HG03135 (cell line): ENCODE measurements around the gene IGSF9B.

Source experiments
- ATAC-seq: cut with Tn5 transposase; IDR thresholded peaks from one replicate; pipeline ENCODE4 v1.9.1; 2021; ENCODE audit warnings: mild to moderate bottlenecking, moderate library complexity; ENCODE audit not compliant: unreplicated experiment

The IGSF9B gene

GRCh38 chr11:133886029-133886428 lies 70.7 kb downstream of the IGSF9B start:
- no peak for ATAC-seq

- ATAC-seq, result no peak
Observed at GRCh38 chr11:133872160-133872559, 84.6 kb downstream of the IGSF9B start.

GRCh38 chr11:133867456-133867855 lies 89.3 kb downstream of the IGSF9B start:
- ATAC-seq, result no peak

GRCh38 chr11:133865466-133865865 lies 91.3 kb downstream of the IGSF9B start:
- ATAC-seq, result no peak

- no peak for ATAC-seq
Observed at GRCh38 chr11:133864756-133865155, 92.0 kb downstream of the IGSF9B start.

GRCh38 chr11:133860151-133860550 lies 96.6 kb downstream of the IGSF9B start:
- ATAC-seq, result no peak
